GM10248 (cell line): ENCODE results near the gene EXOC2.

Experiments
- CTCF ChIA-PET: fragments of 300-600 bp; sonication (Branson Sonifier 250); formaldehyde crosslinking; extraction: SDS; loops from one replicate; lab custom pipeline; 2021; ENCODE audit warnings: antibody characterized with exemption; lab: Yijun Ruan, JAX
- POLR2A ChIA-PET: fragments of 350-650 bp; sonication (Branson Sonifier 250); formaldehyde crosslinking; extraction: SDS; loops from one replicate; lab custom pipeline; 2020; ENCODE audit warnings: antibody characterized with exemption; lab: Yijun Ruan, JAX
- DNase-seq: peaks from one replicate; pipeline ENCODE4 v3.0.0; 2012; ENCODE audit errors: extremely low spot score
- TF ChIP-seq, protein P1 (sequence below): IDR thresholded peaks from 2 replicates; pipeline ENCODE4 v1.5.1; 2012; ENCODE audit warnings: mild to moderate bottlenecking, low read depth; ENCODE audit errors: extremely low read depth, missing control alignments, control extremely low read depth

The EXOC2 gene

DNA sequence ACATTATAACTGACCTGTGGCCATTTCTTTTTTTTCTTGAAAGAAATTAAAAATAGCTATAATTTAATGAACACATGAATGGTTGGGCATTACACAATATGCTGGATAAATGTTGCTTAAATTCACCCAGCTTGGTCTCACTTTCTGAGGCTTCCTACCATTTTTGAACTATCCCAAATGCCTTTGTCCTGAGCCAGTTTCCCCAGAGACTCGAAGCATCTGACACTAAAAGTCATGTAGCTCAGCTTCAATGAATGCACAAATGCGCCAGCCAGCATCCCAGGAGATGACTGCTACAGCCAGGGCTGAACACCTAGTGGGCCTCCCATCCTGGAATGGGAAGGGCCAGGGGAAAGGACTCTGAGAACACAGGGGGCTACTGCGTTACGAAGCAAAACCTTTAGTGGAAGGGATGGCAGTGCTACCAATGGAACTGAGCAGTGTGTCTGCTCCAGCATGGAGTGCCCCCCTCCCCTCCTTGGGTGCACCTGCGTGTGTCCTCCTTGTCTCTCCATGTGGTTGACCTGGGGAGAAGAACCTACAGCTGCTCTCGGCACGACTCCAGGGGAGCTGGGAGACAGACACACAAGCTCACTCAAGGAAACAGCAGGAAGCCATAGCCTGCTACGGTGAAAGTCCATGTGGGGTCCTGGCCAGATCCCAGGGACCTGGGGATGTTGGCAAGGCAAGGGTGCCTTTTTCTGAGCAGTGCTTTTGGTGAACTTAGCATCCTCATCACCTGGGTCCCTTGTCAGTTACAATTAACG, 240.5 kb downstream of the EXOC2 start:
- TF ChIP-seq, protein P1, sequence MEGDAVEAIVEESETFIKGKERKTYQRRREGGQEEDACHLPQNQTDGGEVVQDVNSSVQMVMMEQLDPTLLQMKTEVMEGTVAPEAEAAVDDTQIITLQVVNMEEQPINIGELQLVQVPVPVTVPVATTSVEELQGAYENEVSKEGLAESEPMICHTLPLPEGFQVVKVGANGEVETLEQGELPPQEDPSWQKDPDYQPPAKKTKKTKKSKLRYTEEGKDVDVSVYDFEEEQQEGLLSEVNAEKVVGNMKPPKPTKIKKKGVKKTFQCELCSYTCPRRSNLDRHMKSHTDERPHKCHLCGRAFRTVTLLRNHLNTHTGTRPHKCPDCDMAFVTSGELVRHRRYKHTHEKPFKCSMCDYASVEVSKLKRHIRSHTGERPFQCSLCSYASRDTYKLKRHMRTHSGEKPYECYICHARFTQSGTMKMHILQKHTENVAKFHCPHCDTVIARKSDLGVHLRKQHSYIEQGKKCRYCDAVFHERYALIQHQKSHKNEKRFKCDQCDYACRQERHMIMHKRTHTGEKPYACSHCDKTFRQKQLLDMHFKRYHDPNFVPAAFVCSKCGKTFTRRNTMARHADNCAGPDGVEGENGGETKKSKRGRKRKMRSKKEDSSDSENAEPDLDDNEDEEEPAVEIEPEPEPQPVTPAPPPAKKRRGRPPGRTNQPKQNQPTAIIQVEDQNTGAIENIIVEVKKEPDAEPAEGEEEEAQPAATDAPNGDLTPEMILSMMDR, result no peak
- ChIA-PET CTCF (interaction anchor here (0.7 to 2.2 kb wide), 2 partner anchors 9 to 23 kb away, joined by 3 to 6 read pairs; no protein-coding TSS in a partner anchor), POLR2A (no interaction called here)
- DNase-seq, result no peak

DNA sequence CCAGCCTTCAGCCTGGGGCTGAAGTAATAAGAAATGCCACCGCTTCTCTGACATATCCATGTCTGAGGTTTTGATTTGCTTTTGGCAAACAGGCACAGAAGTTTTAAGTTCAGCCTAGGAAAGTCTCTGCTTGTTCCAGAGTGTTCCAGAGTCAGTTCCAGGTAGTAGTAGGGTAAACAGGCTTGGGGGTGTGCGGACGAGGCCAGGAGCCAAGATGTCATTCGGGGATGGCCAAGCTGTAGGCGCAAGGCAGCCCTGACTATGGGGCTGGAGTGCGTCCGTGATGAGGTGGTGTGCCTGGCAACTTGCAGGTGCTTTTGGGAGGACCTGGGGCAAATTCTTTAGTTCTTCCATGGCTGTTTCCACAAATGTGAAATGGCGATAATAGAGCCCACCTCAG, 241.1 kb downstream of the EXOC2 start:
- ChIA-PET CTCF (interaction anchor here (2.2 kb wide), 1 partner anchor 10 kb away, joined by 6 read pairs; no protein-coding TSS in a partner anchor), POLR2A (no interaction called here)
- TF ChIP-seq, protein P1, result no peak
- no peak for DNase-seq

DNA sequence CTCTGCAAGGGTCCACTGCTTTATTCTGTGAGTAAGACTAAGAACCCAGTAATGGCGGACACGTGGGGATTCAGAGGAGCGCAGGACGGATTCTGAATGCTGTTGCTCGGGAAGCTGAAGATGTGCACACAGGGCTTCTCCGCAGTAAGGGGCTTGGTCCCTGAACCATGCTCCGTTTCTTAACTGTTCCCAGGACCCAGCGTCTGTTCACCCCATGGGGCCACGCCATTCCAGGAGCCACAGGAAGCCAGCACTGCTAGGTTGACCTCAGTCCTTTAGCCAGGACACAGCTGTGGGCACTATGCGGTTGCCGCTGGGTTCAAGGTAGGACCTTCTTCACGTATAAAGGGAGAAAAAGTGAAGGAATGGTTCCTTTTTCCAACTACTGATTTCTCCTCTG, 241.6 kb downstream of the EXOC2 start:
- TF ChIP-seq, protein P1, result no peak
- CTCF ChIA-PET, result interaction anchor here (1.2 to 2.0 kb wide), 3 partner anchors 13 to 15 kb away, joined by 3 to 6 read pairs (median 4); no protein-coding TSS in a partner anchor
- POLR2A ChIA-PET, result no interaction called here
- DNase-seq, result no peak

DNA sequence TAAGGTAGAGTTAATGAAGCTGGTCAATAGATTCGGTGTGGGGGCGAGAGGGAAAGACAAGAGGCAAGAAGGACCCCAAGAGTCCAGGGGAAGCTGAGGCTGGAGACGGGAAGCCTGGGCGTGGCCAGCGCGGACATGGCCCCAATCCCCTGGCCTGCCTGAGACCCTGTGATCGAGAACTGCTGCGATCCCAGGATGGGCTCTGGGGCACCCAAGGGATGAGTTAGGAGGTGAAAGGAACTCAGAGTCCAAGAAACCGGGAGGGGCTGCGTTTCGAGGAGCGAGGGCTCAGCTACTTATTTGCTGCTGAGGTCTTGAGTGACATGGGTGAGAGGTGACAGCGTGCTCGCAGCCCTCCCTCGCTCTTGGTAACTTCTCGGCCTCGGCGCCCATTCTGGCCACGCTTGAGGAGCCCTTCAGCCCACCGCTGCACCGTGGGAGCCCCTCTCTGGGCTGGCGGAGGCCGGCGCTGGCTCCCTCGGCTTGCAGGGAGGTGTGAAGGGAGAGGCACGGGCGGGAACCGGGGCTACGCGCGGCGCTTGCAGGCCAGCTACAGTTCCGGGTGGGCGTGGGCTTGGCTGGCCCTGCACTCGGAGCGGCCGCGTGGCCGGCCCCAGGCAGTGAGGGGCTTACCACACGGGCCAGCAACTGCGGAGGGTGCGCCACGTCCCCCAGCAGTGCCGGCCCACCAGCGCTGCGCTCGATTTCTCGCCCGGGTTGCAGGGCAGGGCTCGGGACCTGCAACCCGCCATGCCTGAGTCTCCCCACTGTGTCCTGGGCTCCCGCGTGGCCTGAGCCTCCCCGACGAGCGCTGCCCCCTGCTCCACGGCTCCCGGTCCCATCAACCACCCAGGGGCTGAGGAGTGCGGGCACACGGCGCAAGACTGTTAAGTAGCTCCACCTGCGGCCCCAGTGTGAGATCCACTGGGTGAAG, 243.2 kb downstream of the EXOC2 start:
- TF ChIP-seq, protein P1, result no peak
- no peak for DNase-seq
- ChIA-PET CTCF (interaction anchor here (0.8 to 2.0 kb wide), 4 partner anchors 11 to 18 kb away, joined by 3 to 6 read pairs (median 4); no protein-coding TSS in a partner anchor), POLR2A (no interaction called here)

DNA sequence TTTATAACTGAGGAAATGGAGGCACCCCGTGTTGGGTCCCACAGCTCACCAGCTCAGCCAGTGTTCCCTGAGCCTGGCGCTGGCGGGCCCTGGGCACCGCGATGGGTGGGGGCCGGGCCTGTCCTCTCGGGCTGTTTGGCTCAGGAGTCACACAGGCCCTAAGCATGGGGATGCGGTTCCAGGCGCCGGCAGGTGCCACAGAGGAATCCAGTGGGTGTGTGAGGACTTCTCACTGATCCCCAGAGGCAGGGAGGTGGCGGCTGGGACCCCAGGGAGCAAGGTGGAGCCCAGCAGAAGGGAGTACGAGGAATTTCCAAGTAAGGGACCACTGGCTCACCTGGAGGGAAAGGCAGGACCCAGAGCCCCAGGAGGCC, 243.9 kb downstream of the EXOC2 start:
- POLR2A ChIA-PET, result no interaction called here
- CTCF ChIA-PET, result no interaction called here
- DNase-seq, result no peak
- TF ChIP-seq, protein P1, result no peak
